Fibroblast of villous mesenchyme (primary cell): ENCODE measurements around the gene LPO. TPM values are rescaled to one million over a fixed set of nuclear protein-coding genes. Genes with fewer than 3 reads are reported as not detected.

Experiments used
- DNase-seq: peaks from one replicate; pipeline ENCODE4 v3.0.0-alpha.2; 2010; ENCODE audit warnings: low read depth
- H3K4me3 ChIP-seq: 2 replicates; pipeline ENCODE4 v1.5.1; 2011; ENCODE audit warnings: low read depth, mild to moderate bottlenecking, low read length
- total RNA-seq: library from RNA; depleted of rRNA; stranded (reverse); fragments of >200 nt; gene quantifications from 2 replicates; pipeline ENCODE4 v1.2.3, GENCODE V29; 2012
- TF ChIP-seq, protein P1 (sequence below): IDR thresholded peaks from 2 replicates; pipeline ENCODE4 v1.5.1; 2012; ENCODE audit warnings: low read depth, mild to moderate bottlenecking, low read length; ENCODE audit not compliant: insufficient read depth

LPO gene
- total RNA-seq, result not detected in 2 replicates

DNA sequence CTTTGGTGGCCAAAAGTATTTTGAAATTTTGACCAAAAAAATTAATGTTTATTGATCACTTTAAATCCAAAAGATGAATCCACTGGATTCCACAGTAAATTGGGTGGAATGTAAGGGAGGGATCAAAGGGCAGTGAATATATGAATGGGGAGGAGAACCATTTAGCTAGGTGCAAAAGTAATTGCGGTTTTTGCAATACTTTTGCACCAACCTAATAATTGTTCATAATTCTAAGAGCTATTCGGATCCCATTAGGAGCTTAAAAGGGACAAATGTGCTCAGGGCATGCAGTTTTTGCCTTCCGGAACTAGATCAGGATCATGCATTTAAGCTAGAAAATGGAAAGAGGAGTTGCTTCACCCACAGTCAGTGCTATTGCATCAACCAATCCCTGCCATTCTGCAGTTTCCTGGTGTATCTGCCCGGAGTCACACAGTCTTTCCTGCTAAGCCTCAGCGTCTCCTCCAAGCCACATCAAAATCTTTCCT lies at the start of gene LPO:
Gene LPO, plus strand, starts transcription at position 438 of the 488 bp plus-strand sequence. CDS start 4,396 bp downstream, outside the sequence.
- DNase-seq, result no peak
- TF ChIP-seq, protein P1, sequence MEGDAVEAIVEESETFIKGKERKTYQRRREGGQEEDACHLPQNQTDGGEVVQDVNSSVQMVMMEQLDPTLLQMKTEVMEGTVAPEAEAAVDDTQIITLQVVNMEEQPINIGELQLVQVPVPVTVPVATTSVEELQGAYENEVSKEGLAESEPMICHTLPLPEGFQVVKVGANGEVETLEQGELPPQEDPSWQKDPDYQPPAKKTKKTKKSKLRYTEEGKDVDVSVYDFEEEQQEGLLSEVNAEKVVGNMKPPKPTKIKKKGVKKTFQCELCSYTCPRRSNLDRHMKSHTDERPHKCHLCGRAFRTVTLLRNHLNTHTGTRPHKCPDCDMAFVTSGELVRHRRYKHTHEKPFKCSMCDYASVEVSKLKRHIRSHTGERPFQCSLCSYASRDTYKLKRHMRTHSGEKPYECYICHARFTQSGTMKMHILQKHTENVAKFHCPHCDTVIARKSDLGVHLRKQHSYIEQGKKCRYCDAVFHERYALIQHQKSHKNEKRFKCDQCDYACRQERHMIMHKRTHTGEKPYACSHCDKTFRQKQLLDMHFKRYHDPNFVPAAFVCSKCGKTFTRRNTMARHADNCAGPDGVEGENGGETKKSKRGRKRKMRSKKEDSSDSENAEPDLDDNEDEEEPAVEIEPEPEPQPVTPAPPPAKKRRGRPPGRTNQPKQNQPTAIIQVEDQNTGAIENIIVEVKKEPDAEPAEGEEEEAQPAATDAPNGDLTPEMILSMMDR, result no peak
- no peak within 1 kb of the TSS for H3K4me3 ChIP-seq

- DNase-seq, result peak; percentile 54
- H3K4me3 ChIP-seq, result no peak overlapping the region
- TF ChIP-seq, protein P1, result no peak
Observed at GRCh38 chr17:58189436-58190146, 48.8 kb upstream of the LPO start.

- TF ChIP-seq, protein P1, result no peak
- no peak overlapping the region for H3K4me3 ChIP-seq
- no peak for DNase-seq
Observed at GRCh38 chr17:58191241-58191896, 47.0 kb upstream of the LPO start.

GRCh38 chr17:58192612-58193011 lies 45.8 kb upstream of the LPO start, which contains the start of gene EPX:
EPX (plus strand) TSS chr17:58192726; CDS start chr17:58192847, 121 bp downstream.
- TF ChIP-seq, protein P1, result no peak
- no peak within 1 kb of the TSS for H3K4me3 ChIP-seq
- no peak for DNase-seq

DNA sequence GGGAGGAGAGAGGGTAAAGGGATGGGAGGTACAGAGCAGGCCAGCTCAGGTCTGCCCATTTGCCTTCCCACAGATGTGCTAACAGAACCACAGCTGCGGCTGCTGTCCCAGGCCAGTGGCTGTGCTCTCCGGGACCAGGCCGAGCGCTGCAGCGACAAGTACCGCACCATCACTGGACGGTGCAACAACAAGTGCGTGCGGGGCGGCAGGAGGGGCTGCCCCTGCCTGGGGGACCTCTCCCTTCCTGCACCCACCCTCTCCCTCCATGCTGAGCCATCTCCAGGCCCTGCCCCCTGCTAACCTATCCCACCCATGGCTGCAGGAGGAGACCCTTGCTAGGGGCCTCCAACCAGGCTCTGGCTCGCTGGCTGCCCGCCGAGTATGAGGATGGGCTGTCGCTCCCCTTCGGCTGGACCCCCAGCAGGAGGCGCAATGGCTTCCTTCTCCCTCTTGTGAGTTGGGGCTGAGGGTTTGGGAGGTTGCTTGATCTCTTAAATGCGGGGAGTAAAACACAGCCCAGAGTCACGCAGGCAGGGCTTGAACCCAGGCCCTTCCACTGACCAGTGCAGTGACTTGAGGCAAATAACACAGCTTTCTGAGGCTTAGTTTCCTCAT lies 44.6 kb upstream of the LPO start:
- no peak for DNase-seq
- TF ChIP-seq, protein P1, result no peak
- no peak overlapping the region for H3K4me3 ChIP-seq

- TF ChIP-seq, protein P1, result no peak
- DNase-seq, result no peak
- no peak overlapping the region for H3K4me3 ChIP-seq
Observed at GRCh38 chr17:58195518-58196123, 42.8 kb upstream of the LPO start.
